ENCODE measurements around the gene MAGEA3.
"Not testable (repeated sequence)": the region's sequence is repeated elsewhere in the genome, so short reads cannot be mapped to it uniquely, and the experiment has no call there.

MAGEA3 gene

GRCh38 chrX:152736528-152736927 lies 37.9 kb downstream of the MAGEA3 start:
- DNase-seq: not testable (repeated sequence)

GRCh38 chrX:152738560-152738959 lies 40.0 kb downstream of the MAGEA3 start:
- no peak for DNase-seq

Data from GF-D8 (cell line).